HG03378 (cell line): Measurements from ENCODE around the gene SCNN1A.

ENCODE experiments used
- ATAC-seq: cut with Tn5 transposase; IDR thresholded peaks from one replicate; pipeline ENCODE4 v1.9.1; 2021; ENCODE audit warnings: mild to moderate bottlenecking, moderate library complexity; ENCODE audit not compliant: unreplicated experiment

The SCNN1A gene

GRCh38 chr12:6375269-6376078, at the start of gene SCNN1A:
TSS of gene SCNN1A (minus strand) at chr12:6375563. CDS start at chr12:6374783, 780 bp downstream.
- no peak for ATAC-seq

GRCh38 chr12:6424866-6425265, 49.5 kb upstream of the SCNN1A start:
- ATAC-seq, result no peak

GRCh38 chr12:6424008-6424347, 48.6 kb upstream of the SCNN1A start:
- ATAC-seq, result no peak

GRCh38 chr12:6423267-6424007, 48.1 kb upstream of the SCNN1A start:
- ATAC-seq, result peak; percentile 33

- no peak for ATAC-seq
Observed at GRCh38 chr12:6420364-6420763, 45.0 kb upstream of the SCNN1A start.

GRCh38 chr12:6418796-6419195, 43.4 kb upstream of the SCNN1A start:
- no peak for ATAC-seq

GRCh38 chr12:6416596-6416995, 41.2 kb upstream of the SCNN1A start:
- no peak for ATAC-seq

- no peak for ATAC-seq
Observed at GRCh38 chr12:6407236-6407954, 32.0 kb upstream of the SCNN1A start.

- ATAC-seq, result no peak
Observed at GRCh38 chr12:6405963-6406362, 30.6 kb upstream of the SCNN1A start.

- ATAC-seq, result no peak
Observed at GRCh38 chr12:6404390-6404789, 29.0 kb upstream of the SCNN1A start.

GRCh38 chr12:6399884-6400644, 24.7 kb upstream of the SCNN1A start:
- no peak for ATAC-seq

- ATAC-seq, result no peak
Observed at GRCh38 chr12:6396031-6396430, 20.7 kb upstream of the SCNN1A start.

GRCh38 chr12:6394398-6394797, 19.0 kb upstream of the SCNN1A start:
- ATAC-seq, result no peak

- no peak for ATAC-seq
Observed at GRCh38 chr12:6393109-6393508, 17.7 kb upstream of the SCNN1A start.

GRCh38 chr12:6392504-6392903, 17.1 kb upstream of the SCNN1A start:
- no peak for ATAC-seq

GRCh38 chr12:6391013-6391412, 15.7 kb upstream of the SCNN1A start:
- no peak for ATAC-seq

- ATAC-seq, result no peak
Observed at GRCh38 chr12:6390084-6390799, 14.9 kb upstream of the SCNN1A start.

- no peak for ATAC-seq
Observed at GRCh38 chr12:6387541-6387940, 12.2 kb upstream of the SCNN1A start.

- ATAC-seq, result no peak
Observed at GRCh38 chr12:6386491-6386890, 11.1 kb upstream of the SCNN1A start.

- ATAC-seq, result no peak
Observed at GRCh38 chr12:6386038-6386437, 10.7 kb upstream of the SCNN1A start.
